ENCODE results near the gene CCNH.

The CCNH gene

DNA sequence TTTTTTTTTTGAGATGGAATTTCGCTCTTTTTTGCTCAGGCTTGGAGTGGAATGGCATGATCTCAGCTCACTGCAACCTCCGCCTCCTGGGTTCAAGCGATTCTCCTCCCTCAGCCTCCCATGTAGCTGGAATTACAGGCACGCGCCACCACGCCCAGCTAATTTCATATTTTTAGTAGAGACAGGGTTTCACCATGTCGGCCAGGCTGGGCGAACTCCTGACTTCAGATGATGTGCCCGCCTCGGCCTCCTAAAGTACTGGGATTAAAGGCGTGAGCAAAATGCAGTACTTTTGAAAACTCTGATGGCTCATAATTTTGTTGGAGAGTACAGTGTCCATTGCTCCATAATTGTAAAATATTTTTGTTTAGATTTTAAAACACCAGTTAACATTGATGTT is 52.6 kb downstream of the CCNH start:
- DNase-seq (ENCODE audit: low read depth), result no peak

DNA sequence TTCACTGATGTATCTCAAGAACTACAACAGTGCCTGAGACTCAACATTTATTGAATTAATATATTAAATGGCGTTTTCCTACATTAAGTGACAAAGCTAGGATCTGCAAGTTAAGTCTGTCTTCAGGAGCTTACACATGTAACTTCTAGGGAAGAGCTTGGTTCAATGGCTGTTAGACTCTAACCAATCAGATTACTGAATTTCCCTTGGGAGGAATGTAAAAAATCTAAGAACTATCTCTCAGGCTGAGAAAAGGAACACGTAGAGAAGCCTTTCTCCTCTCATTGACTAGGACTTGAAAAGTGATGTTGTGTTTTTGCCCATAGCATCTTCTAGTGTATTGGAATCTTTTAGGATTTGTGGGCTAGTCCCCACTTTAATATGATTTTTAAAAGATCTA is 53.6 kb downstream of the CCNH start:
- no peak for DNase-seq (ENCODE audit: low read depth)

DNA sequence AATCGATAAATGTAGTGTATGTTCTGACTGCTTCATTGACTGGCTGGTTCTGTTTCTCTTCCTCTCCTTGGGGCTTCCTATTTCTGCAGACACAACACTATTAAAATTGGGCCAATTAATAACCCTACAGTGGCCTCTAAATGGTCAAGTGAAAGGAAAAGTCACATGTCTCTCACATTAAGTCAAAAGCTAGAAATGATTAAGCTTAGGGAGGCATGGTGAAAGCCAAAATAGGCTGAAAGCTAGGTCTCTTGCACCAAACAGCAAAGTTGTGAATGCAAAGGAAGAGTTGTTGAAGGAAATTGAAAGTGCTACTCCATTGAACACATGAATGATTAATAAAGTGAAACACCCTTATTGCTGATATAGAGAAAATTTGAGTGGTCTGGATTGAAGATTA is 58.2 kb downstream of the CCNH start:
- no peak for DNase-seq (ENCODE audit: low read depth)

DNA sequence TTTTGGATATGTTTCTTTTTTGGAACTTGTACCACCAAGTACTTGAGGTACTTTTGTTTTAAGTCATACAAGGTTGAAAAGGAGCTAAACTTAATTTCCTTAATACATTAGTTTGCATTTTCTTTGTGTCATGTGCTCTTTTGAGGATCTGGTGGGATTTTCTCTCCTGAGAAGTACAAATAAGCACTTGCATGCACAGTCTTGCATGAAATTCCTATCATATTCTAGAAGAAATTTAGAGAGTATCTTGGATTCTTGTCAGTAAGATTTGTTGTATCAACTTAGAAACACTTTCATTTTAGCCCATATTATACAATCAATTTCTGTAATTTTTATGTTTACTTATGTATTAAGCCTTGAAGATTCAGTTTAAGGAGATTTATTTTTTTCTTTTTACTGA is 64.9 kb downstream of the CCNH start:
- DNase-seq (ENCODE audit: low read depth), result no peak

DNA sequence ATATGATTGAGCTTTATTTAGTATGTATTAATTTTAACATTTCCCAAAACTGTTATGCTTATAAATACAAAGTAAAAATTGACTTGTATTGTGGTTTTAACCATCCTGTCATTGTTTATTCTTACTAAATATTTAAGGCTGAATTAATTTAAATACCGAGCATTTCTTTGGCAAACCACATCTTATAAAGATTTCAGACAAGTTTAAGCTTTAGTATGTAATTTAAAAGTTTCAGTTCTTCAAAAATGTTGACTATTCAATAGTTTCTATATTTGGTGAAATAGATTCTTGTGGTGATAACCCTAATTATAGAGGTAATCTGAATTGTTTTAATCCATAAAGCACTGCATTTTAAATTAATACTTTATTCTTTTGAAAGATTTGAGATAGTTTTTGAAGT is 65.5 kb downstream of the CCNH start:
- DNase-seq (ENCODE audit: low read depth), result no peak

All from activated T-helper 1 cell treated with Interleukin-2 at 50 U/mL for 16 hours (primary cell).